SK-N-SH (cell line): ENCODE results near the gene CTBP1.

Source experiments
- EP300 ChIP-seq, 2 experiments: IDR thresholded peaks; 2 replicates each; pipeline versions ENCODE4 v1.4.0 to v1.6.1; 2012; ENCODE audit warnings: borderline replicate concordance in 1 of 2, low read depth in 1 of 2, low read length in 1 of 2
- POLR2AphosphoS5 ChIP-seq: IDR thresholded peaks from 2 replicates; pipeline ENCODE4 v1.6.1; 2012; ENCODE audit warnings: low read depth, low read length
- RAD21 ChIP-seq: IDR thresholded peaks from 2 replicates; pipeline ENCODE4 v1.6.1; 2012; ENCODE audit warnings: mild to moderate bottlenecking, low read length
- SMC3 ChIP-seq: IDR thresholded peaks from 2 replicates; pipeline ENCODE4 v1.6.1; 2012; ENCODE audit warnings: low read depth, low read length, improper control_type of control experiment
- TAF1 ChIP-seq: IDR thresholded peaks from 2 replicates; pipeline ENCODE4 v1.6.1; 2012; ENCODE audit warnings: low read depth, mild to moderate bottlenecking, low read length, moderate library complexity, borderline replicate concordance
- TF ChIP-seq, protein P1 (sequence below): fragments of 200-600 bp; sonication (generic); IDR thresholded peaks from 2 replicates; pipeline ENCODE4 v1.6.1; 2017; ENCODE audit warnings: antibody characterized with exemption, mild to moderate bottlenecking, moderate library complexity

DNA sequence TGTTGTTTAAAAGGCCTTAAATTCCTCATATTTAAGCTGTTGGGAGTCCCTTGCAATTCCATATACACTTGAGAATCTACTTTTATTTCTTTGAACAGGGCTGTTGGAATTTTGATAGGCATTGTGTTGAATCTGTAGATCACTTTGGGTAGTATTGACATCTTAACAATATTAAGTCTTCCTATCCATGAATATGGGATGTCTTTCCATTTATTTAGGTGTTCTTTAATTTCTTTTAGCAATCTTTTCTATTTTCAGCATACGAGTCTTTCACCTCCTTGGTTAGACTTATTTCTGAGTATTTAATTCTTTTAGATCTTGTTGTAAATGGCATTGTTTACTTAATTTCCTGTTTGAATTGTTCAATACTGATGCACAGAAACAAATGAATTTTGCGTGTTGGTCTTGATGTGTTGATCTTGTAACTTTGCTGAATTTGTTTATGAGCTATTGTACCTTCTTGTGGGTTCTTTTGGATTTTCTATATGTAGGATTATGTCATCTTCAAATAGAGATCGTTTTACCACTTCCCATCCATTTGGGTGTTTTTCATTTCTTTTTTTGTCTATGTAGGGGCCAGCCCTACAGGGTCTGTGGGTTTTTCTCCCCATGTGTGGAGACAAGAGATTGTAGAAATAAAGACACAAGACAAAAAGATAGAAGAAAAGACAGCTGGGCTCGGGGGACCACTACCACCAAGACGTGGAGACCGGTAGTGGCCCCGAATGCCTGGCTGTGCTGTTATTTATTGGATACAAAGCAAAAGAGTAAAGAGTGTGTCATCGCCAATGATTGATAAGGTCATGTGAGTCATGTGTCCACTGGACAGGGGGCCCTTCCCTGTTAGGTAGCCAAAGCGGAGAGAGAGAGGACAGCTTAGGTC, 18.2 kb upstream of the CTBP1 start:
- TF ChIP-seq, protein P1, sequence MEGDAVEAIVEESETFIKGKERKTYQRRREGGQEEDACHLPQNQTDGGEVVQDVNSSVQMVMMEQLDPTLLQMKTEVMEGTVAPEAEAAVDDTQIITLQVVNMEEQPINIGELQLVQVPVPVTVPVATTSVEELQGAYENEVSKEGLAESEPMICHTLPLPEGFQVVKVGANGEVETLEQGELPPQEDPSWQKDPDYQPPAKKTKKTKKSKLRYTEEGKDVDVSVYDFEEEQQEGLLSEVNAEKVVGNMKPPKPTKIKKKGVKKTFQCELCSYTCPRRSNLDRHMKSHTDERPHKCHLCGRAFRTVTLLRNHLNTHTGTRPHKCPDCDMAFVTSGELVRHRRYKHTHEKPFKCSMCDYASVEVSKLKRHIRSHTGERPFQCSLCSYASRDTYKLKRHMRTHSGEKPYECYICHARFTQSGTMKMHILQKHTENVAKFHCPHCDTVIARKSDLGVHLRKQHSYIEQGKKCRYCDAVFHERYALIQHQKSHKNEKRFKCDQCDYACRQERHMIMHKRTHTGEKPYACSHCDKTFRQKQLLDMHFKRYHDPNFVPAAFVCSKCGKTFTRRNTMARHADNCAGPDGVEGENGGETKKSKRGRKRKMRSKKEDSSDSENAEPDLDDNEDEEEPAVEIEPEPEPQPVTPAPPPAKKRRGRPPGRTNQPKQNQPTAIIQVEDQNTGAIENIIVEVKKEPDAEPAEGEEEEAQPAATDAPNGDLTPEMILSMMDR: no peak
- no peak for TF ChIP-seq TAF1
- no peak for TF ChIP-seq POLR2AphosphoS5
- TF ChIP-seq RAD21: no peak
- no peak for TF ChIP-seq SMC3
- no peak for TF ChIP-seq EP300 (IDR thresholded peaks at IDR 0.05; ENCODE audit: borderline replicate concordance in 1 of 2, low read depth in 1 of 2, low read length in 1 of 2)
